WTC11 (cell line): Measurements from ENCODE around the gene MAP3K14. TPM values are rescaled to one million over a fixed set of nuclear protein-coding genes. Genes with fewer than 3 reads are reported as not detected.

Experiments used
- ATAC-seq: fragments of 200-7000 bp; cut with Tn5 transposase; 2 replicates; pipeline ENCODE4 v1.10.0; 2021; ENCODE audit warnings: mild to moderate bottlenecking, moderate library complexity
- CTCF ChIA-PET: fragments of 300-600 bp; sonication (Branson Sonifier 250); formaldehyde crosslinking; loops from one replicate; lab custom pipeline; 2021; ENCODE audit warnings: antibody characterized with exemption; lab: Charles Lee
- POLR2A ChIA-PET: fragments of 350-600 bp; sonication (Branson Sonifier 250); formaldehyde crosslinking; loops from one replicate; lab custom pipeline; 2021; ENCODE audit warnings: antibody characterized with exemption; lab: Charles Lee
- DNase-seq: peaks from one replicate; pipeline ENCODE4 v3.0.0; 2021; ENCODE audit warnings: low spot score
- H3K27ac Mint-ChIP-seq: 2 replicates; pipeline ENCODE4 v1.8.0; 2021; ENCODE audit warnings: mixed read lengths
- H3K27me3 Mint-ChIP-seq: 2 replicates; pipeline ENCODE4 v1.8.0; 2021; ENCODE audit warnings: low read depth, mild to moderate bottlenecking, moderate library complexity, mixed read lengths
- H3K36me3 Mint-ChIP-seq: 2 replicates; pipeline ENCODE4 v1.8.0; 2021; ENCODE audit warnings: mixed read lengths
- H3K4me1 Mint-ChIP-seq: 2 replicates; pipeline ENCODE4 v1.8.0; 2022; ENCODE audit warnings: mixed read lengths
- H3K4me3 Mint-ChIP-seq: 2 replicates; pipeline ENCODE4 v1.8.0; 2021; ENCODE audit warnings: mild to moderate bottlenecking, moderate library complexity, mixed read lengths
- H3K9me3 Mint-ChIP-seq: 2 replicates; pipeline ENCODE4 v1.8.0; 2021; ENCODE audit warnings: mixed read lengths
- ELF4 ChIP-seq: sonication (generic); formaldehyde crosslinking; IDR thresholded peaks from 2 replicates; pipeline ENCODE4 v1.8.1; 2022; ENCODE audit warnings: low read depth, mild to moderate bottlenecking, moderate library complexity, missing genetic modification reagents
- EMX1 ChIP-seq: fragments of 250-450 bp; sonication (Bioruptor Pico); IDR thresholded peaks from 2 replicates; pipeline ENCODE4 v1.8.0; 2021; ENCODE audit warnings: mild to moderate bottlenecking
- FOXJ3 ChIP-seq: sonication (generic); formaldehyde crosslinking; IDR thresholded peaks from 2 replicates; pipeline ENCODE4 v1.9.0; 2021; ENCODE audit warnings: missing genetic modification reagents, mild to moderate bottlenecking, borderline replicate concordance
- GABPB1 ChIP-seq: sonication (generic); formaldehyde crosslinking; IDR thresholded peaks from 2 replicates; pipeline ENCODE4 v1.8.1; 2023; ENCODE audit warnings: mild to moderate bottlenecking, missing genetic modification reagents
- GTF2I ChIP-seq: fragments of 250-450 bp; sonication (Bioruptor Pico); conservative IDR thresholded peaks from 2 replicates; pipeline ENCODE4 v1.4.0; 2021; ENCODE audit warnings: mild to moderate bottlenecking
- NFE2L1 ChIP-seq: sonication (generic); formaldehyde crosslinking; IDR thresholded peaks from 2 replicates; pipeline ENCODE4 v1.8.1; 2023; ENCODE audit warnings: missing genetic modification reagents
- NFYB ChIP-seq: sonication (generic); formaldehyde crosslinking; conservative IDR thresholded peaks from 2 replicates; pipeline ENCODE4 v1.8.0; 2022; ENCODE audit warnings: low read depth, missing genetic modification reagents
- NR2C2 ChIP-seq: sonication (generic); formaldehyde crosslinking; IDR thresholded peaks from 2 replicates; pipeline ENCODE4 v1.8.0; 2022; ENCODE audit warnings: mild to moderate bottlenecking, missing genetic modification reagents
- OVOL2 ChIP-seq: fragments of 250-450 bp; sonication (Bioruptor Pico); IDR thresholded peaks from 2 replicates; pipeline ENCODE4 v1.9.0; 2021; ENCODE audit warnings: mild to moderate bottlenecking, borderline replicate concordance
- PRRX2 ChIP-seq: fragments of 250-450 bp; sonication (Bioruptor Pico); IDR thresholded peaks from 2 replicates; pipeline ENCODE4 v1.8.0; 2021; ENCODE audit warnings: mild to moderate bottlenecking
- RORB ChIP-seq: fragments of 250-450 bp; sonication (Bioruptor Pico); IDR thresholded peaks from 2 replicates; pipeline ENCODE4 v1.9.0; 2021; ENCODE audit warnings: mild to moderate bottlenecking
- TEAD1 ChIP-seq: sonication (generic); formaldehyde crosslinking; IDR thresholded peaks from 2 replicates; pipeline ENCODE4 v1.8.0; 2022; ENCODE audit warnings: mild to moderate bottlenecking, missing genetic modification reagents
- TEAD4 ChIP-seq: sonication (generic); formaldehyde crosslinking; IDR thresholded peaks from 2 replicates; pipeline ENCODE4 v1.8.0; 2022; ENCODE audit warnings: mild to moderate bottlenecking, missing genetic modification reagents
- TP53 ChIP-seq: sonication (generic); formaldehyde crosslinking; IDR thresholded peaks from 2 replicates; pipeline ENCODE4 v1.8.1; 2023; ENCODE audit warnings: mild to moderate bottlenecking, missing genetic modification reagents
- ZBTB21 ChIP-seq: sonication (generic); formaldehyde crosslinking; IDR thresholded peaks from 2 replicates; pipeline ENCODE4 v1.8.1; 2023; ENCODE audit warnings: mild to moderate bottlenecking, missing genetic modification reagents, borderline replicate concordance
- ZNF232 ChIP-seq: sonication (generic); formaldehyde crosslinking; IDR thresholded peaks from 2 replicates; pipeline ENCODE4 v1.8.0; 2022; ENCODE audit warnings: mild to moderate bottlenecking, missing genetic modification reagents
- ZNF317 ChIP-seq: sonication (generic); formaldehyde crosslinking; IDR thresholded peaks from 2 replicates; pipeline ENCODE4 v1.8.1; 2023; ENCODE audit warnings: low read depth, mild to moderate bottlenecking, moderate library complexity, missing genetic modification reagents, borderline replicate concordance
- ZNF416 ChIP-seq: fragments of 250-450 bp; sonication (Bioruptor Pico); IDR thresholded peaks from 2 replicates; pipeline ENCODE4 v1.9.0; 2021; ENCODE audit warnings: mild to moderate bottlenecking, inconsistent platforms
- ZNF671 ChIP-seq: fragments of 250-450 bp; sonication (Bioruptor Pico); IDR thresholded peaks from 2 replicates; pipeline ENCODE4 v1.8.0; 2021; ENCODE audit warnings: mild to moderate bottlenecking
- total RNA-seq: library from RNA; stranded (reverse); gene quantifications from 3 replicates; pipeline ENCODE4 v1.2.3, GENCODE V29; 2021
- TF ChIP-seq, protein P1 (sequence below): sonication (generic); formaldehyde crosslinking; conservative IDR thresholded peaks from 2 replicates; pipeline ENCODE4 v1.8.1; 2023; ENCODE audit warnings: mild to moderate bottlenecking, low read depth, missing genetic modification reagents, moderate library complexity
- TF ChIP-seq, protein P2 (sequence below): fragments of 250-450 bp; sonication (Bioruptor Pico); IDR thresholded peaks from 2 replicates; pipeline ENCODE4 v1.9.0; 2021; ENCODE audit warnings: mild to moderate bottlenecking
- TF ChIP-seq, protein P3 (sequence below): sonication (generic); formaldehyde crosslinking; IDR thresholded peaks from 2 replicates; pipeline ENCODE4 v1.8.1; 2022; ENCODE audit warnings: low read depth, missing genetic modification reagents, borderline replicate concordance
- TF ChIP-seq, protein P4 (sequence below): sonication (generic); formaldehyde crosslinking; IDR thresholded peaks from 2 replicates; pipeline ENCODE4 v1.8.0; 2022; ENCODE audit warnings: mild to moderate bottlenecking, missing genetic modification reagents
- TF ChIP-seq, protein P5 (sequence below): fragments of 250-450 bp; sonication (Bioruptor Pico); IDR thresholded peaks from 2 replicates; pipeline ENCODE4 v2.1.2; 2022; ENCODE audit warnings: mild to moderate bottlenecking, moderate library complexity
- TF ChIP-seq, protein P6 (sequence below): sonication (generic); formaldehyde crosslinking; IDR thresholded peaks from 2 replicates; pipeline ENCODE4 v1.8.1; 2022; ENCODE audit warnings: low read depth, mild to moderate bottlenecking, moderate library complexity, missing genetic modification reagents, borderline replicate concordance
- TF ChIP-seq, protein P7 (sequence below): sonication (generic); formaldehyde crosslinking; conservative IDR thresholded peaks from 2 replicates; pipeline ENCODE4 v1.8.1; 2022; ENCODE audit warnings: mild to moderate bottlenecking, missing genetic modification reagents

MAP3K14 gene
- total RNA-seq, 1 experiment from 2014 or later = 4.0 TPM

DNA sequence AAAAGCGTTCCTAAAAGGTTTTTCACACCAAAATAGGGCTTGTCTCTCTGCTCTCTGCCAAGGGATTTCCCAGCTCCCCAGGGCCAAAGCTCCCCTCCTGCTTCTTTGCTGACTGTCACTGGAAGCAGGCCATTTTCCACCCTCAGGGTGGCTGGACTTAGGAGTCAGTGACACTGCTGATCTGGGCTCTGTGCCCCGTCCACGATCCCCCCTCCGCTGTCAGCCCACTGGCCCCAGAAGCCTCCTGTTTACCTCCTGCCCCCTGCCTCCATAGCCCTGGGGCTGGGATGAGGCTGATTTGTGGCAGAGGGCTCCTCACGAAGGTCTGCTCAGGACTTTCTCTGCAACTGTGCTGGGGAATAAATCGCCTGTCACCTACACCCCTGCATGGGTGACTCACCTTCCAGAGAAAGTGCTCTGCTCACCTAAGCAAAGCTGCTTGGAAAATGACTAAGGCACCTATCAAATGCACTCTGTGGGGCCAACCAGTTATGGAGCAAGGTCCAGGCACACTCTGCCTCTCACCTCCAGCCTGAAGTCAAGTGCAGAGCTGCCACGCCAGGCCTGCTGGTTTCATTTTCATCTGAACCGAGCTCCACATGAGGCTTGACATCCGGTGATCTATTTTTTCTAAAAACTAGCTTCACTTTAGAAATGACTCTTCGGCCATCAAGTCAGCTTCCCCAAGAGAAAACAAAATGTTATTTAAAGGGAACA is 4.9 kb downstream of the MAP3K14 start:
- no peaks in the 10 kb centered on the region for H3K9me3 Mint-ChIP-seq
- DNase-seq = no peak
- TF ChIP-seq TP53 (CRISPR knock-in tag) = no peak
- TF ChIP-seq TEAD1 (CRISPR knock-in tag) = no peak
- TF ChIP-seq OVOL2 = no peak
- no peak for TF ChIP-seq ELF4 (CRISPR knock-in tag)
- TF ChIP-seq NR2C2 (CRISPR knock-in tag) = no peak
- TF ChIP-seq ZNF232 (CRISPR knock-in tag) = no peak
- TF ChIP-seq, protein P1, sequence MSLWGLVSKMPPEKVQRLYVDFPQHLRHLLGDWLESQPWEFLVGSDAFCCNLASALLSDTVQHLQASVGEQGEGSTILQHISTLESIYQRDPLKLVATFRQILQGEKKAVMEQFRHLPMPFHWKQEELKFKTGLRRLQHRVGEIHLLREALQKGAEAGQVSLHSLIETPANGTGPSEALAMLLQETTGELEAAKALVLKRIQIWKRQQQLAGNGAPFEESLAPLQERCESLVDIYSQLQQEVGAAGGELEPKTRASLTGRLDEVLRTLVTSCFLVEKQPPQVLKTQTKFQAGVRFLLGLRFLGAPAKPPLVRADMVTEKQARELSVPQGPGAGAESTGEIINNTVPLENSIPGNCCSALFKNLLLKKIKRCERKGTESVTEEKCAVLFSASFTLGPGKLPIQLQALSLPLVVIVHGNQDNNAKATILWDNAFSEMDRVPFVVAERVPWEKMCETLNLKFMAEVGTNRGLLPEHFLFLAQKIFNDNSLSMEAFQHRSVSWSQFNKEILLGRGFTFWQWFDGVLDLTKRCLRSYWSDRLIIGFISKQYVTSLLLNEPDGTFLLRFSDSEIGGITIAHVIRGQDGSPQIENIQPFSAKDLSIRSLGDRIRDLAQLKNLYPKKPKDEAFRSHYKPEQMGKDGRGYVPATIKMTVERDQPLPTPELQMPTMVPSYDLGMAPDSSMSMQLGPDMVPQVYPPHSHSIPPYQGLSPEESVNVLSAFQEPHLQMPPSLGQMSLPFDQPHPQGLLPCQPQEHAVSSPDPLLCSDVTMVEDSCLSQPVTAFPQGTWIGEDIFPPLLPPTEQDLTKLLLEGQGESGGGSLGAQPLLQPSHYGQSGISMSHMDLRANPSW (CRISPR knock-in tag) = no peak
- TF ChIP-seq, protein P2, sequence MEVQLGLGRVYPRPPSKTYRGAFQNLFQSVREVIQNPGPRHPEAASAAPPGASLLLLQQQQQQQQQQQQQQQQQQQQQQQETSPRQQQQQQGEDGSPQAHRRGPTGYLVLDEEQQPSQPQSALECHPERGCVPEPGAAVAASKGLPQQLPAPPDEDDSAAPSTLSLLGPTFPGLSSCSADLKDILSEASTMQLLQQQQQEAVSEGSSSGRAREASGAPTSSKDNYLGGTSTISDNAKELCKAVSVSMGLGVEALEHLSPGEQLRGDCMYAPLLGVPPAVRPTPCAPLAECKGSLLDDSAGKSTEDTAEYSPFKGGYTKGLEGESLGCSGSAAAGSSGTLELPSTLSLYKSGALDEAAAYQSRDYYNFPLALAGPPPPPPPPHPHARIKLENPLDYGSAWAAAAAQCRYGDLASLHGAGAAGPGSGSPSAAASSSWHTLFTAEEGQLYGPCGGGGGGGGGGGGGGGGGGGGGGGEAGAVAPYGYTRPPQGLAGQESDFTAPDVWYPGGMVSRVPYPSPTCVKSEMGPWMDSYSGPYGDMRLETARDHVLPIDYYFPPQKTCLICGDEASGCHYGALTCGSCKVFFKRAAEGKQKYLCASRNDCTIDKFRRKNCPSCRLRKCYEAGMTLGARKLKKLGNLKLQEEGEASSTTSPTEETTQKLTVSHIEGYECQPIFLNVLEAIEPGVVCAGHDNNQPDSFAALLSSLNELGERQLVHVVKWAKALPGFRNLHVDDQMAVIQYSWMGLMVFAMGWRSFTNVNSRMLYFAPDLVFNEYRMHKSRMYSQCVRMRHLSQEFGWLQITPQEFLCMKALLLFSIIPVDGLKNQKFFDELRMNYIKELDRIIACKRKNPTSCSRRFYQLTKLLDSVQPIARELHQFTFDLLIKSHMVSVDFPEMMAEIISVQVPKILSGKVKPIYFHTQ (CRISPR knock-in tag) = no peak
- no peak for TF ChIP-seq FOXJ3 (CRISPR knock-in tag)
- TF ChIP-seq, all 79 proteins: peak for 0
- ATAC-seq = no peak
- no peak overlapping the region for H3K4me3 Mint-ChIP-seq
- ChIA-PET CTCF (interaction anchor here (0.9 to 2.2 kb wide), 10 partner anchors 28 to 177 kb away, joined by 3 to 8 read pairs (median 4); partner anchors contain the start of gene ACBD4), POLR2A (interaction anchor here (0.9 kb wide), 1 partner anchor 140 kb away, joined by 4 read pairs; no protein-coding TSS in a partner anchor)
- H3K36me3 Mint-ChIP-seq = peaks cover 5% of the 10 kb centered on the region; the same call in 1 of the 2 replicates
- H3K4me1 Mint-ChIP-seq = peaks cover 25% of the 10 kb centered on the region
- peaks cover 17% of the 10 kb centered on the region for H3K27me3 Mint-ChIP-seq
- H3K27ac Mint-ChIP-seq = no peak overlapping the region; the same call in 1 of the 2 replicates

DNA sequence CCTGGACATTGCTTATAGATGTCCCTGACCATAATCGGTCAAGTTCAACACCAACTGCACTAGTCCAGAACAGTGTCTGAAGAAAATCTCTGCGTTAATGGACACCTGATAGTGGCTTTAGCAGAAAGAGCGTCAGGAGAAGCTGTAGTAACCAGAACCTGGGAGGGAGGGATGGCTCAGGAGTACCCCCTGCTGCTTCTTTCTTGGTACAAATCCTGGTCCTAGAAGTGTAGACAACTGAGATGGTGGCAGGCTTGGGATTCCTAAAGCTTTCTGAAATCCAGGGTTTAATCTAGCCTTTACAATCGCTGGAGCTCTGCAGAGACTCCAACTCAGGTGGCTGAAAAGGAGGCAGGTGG is 5.4 kb downstream of the MAP3K14 start:
- Mint-ChIP-seq H3K36me3 (peaks cover 5% of the 10 kb centered on the region; the same call in 1 of the 2 replicates), H3K27ac (no peak overlapping the region), H3K4me3 (no peak overlapping the region), H3K4me1 (peaks cover 28% of the 10 kb centered on the region), H3K27me3 (peaks cover 17% of the 10 kb centered on the region), H3K9me3 (no peaks in the 10 kb centered on the region)
- POLR2A ChIA-PET = interaction anchor here (0.9 kb wide), 1 partner anchor 139 kb away, joined by 4 read pairs; no protein-coding TSS in a partner anchor
- no peak for DNase-seq
- ATAC-seq = no peak
- CTCF ChIA-PET = interaction anchor here (0.6 to 2.2 kb wide), 8 partner anchors 34 to 176 kb away, joined by 3 to 8 read pairs (median 6); partner anchors contain the start of gene ACBD4
- TF ChIP-seq, protein P3, sequence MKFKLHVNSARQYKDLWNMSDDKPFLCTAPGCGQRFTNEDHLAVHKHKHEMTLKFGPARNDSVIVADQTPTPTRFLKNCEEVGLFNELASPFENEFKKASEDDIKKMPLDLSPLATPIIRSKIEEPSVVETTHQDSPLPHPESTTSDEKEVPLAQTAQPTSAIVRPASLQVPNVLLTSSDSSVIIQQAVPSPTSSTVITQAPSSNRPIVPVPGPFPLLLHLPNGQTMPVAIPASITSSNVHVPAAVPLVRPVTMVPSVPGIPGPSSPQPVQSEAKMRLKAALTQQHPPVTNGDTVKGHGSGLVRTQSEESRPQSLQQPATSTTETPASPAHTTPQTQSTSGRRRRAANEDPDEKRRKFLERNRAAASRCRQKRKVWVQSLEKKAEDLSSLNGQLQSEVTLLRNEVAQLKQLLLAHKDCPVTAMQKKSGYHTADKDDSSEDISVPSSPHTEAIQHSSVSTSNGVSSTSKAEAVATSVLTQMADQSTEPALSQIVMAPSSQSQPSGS (CRISPR knock-in tag) = no peak
- TF ChIP-seq, protein P4, sequence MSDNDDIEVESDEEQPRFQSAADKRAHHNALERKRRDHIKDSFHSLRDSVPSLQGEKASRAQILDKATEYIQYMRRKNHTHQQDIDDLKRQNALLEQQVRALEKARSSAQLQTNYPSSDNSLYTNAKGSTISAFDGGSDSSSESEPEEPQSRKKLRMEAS (CRISPR knock-in tag) = no peak
- TF ChIP-seq, protein P5, sequence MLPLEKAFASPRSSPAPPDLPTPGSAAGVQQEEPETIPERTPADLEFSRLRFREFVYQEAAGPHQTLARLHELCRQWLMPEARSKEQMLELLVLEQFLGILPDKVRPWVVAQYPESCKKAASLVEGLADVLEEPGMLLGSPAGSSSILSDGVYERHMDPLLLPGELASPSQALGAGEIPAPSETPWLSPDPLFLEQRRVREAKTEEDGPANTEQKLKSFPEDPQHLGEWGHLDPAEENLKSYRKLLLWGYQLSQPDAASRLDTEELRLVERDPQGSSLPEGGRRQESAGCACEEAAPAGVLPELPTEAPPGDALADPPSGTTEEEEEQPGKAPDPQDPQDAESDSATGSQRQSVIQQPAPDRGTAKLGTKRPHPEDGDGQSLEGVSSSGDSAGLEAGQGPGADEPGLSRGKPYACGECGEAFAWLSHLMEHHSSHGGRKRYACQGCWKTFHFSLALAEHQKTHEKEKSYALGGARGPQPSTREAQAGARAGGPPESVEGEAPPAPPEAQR (CRISPR knock-in tag) = no peak
- TF ChIP-seq GABPB1 (no peak), TEAD4 (CRISPR knock-in tag) (no peak), ZNF317 (CRISPR knock-in tag) (no peak), PRRX2 (CRISPR knock-in tag) (no peak), NFE2L1 (CRISPR knock-in tag) (no peak), GTF2I (CRISPR knock-in tag) (no peak), ZBTB21 (CRISPR knock-in tag) (no peak), EMX1 (CRISPR knock-in tag) (no peak), NFYB (CRISPR knock-in tag) (no peak), RORB (CRISPR knock-in tag) (no peak), ZNF671 (no peak), ZNF416 (CRISPR knock-in tag) (no peak)
- TF ChIP-seq, protein P6, sequence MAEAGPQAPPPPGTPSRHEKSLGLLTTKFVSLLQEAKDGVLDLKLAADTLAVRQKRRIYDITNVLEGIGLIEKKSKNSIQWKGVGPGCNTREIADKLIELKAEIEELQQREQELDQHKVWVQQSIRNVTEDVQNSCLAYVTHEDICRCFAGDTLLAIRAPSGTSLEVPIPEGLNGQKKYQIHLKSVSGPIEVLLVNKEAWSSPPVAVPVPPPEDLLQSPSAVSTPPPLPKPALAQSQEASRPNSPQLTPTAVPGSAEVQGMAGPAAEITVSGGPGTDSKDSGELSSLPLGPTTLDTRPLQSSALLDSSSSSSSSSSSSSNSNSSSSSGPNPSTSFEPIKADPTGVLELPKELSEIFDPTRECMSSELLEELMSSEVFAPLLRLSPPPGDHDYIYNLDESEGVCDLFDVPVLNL (CRISPR knock-in tag) = no peak
- TF ChIP-seq, protein P7, sequence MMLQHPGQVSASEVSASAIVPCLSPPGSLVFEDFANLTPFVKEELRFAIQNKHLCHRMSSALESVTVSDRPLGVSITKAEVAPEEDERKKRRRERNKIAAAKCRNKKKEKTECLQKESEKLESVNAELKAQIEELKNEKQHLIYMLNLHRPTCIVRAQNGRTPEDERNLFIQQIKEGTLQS (CRISPR knock-in tag) = no peak
